Stimulated activated CD4-positive, alpha-beta T cell treated with anti-CD3 and anti-CD28 coated beads, Interleukin-15, amount 100 ng/mL, for 24 hours (primary cell): Measurements from ENCODE around the gene CYSRT1.

Source experiments
- DNase-seq: peaks from one replicate; pipeline ENCODE4 v3.0.0-alpha.2; 2020

Gene CYSRT1

DNA sequence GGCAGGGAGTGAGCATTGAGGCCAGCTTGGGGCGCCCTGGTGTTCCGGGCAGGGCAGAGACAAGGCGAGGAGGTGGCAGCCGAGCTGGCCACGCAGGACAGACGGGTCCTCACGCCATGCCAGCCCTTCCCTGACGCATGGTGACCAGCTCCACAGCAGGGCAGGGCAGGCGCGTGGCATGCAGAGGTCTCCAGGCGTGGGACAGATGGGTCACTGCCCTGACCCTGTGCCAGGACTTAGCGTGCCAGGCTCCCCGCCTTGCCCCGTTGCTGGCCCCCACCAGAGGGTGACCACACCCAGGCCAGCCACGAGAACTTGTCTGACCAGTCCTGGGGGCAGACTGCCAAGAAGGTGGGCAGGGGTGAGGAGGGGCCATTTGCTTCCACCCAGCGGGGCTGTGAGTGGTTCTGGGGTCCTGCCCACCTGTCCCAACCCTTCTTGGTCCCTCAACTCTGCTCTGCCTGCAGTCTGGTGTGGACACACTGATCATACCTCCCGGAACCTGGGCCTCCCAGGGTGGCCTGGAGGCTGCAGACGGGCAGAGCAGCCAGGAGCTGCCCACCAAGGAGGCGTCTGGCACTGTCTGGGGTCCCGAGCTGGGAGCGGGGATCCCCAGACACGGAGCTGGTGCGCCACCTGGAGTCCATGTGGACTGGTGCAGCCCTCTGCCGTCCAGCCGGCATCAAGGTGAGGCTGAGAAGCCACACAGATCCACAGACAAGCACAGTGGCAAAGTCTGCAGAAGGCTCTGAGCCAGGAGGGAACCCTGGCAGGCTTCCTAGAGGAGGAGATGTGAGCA, 2.3 kb downstream of the CYSRT1 start, which contains the start of gene RNF224:
Gene RNF224 (plus strand): TSS at position 449 of the 799 bp plus-strand sequence. CDS start 834 bp downstream, outside the sequence.
- DNase-seq, result peak; percentile 89

DNA sequence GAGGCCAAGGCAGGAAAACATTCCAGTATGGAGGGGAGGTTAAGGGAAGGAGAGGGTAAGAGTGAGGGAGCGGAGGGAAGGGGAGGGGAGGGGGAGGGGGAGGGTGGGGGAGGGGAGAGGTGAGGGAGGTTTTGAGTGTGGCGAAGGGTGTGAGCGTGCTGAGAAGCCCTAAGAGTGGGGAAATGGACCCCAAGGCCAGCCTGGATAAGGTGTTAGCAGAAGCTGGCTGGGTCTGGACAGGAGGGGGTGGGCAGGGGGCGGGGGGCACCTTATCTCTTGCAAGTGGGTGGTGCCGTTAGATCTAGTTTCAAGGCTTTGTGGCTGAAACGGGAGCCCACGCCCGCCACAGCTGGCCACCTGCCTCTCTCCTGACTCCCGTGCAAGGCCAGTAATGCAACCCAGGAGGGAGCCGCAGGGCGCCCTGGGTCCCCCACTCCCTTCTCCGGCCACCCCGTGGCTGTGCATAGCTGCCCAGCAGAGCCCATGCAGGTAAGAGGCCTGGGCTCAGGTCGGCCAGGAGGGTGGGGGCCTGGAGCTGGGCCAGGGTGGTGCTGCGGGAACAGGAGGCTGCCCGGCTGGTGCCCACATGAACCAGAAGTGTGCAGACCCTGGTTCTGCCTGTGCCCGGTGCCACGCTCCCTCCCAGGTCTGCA, 3.0 kb downstream of the CYSRT1 start:
- DNase-seq, result no peak

DNA sequence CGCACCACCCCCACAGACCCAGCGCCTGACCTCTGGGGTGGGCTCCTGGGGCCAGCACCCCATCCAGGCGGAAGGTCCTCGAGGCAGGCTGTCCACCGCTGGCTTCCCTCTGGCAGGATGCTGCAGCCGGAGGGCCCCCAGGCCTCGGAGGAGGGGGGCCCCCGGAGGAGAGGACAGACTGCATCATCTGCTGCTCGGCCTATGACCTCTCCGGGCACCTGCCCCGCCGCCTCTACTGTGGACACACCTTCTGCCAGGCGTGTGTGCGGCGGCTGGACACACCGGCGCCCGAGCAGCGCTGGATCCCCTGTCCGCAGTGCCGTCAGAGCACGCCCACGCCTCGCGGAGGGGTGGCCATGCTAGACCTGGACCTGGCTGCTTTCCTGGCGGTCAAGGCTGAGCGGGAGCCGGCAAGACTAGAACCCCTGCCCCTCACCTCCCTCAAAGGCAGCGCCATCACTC, 3.6 kb downstream of the CYSRT1 start:
- no peak for DNase-seq

DNA sequence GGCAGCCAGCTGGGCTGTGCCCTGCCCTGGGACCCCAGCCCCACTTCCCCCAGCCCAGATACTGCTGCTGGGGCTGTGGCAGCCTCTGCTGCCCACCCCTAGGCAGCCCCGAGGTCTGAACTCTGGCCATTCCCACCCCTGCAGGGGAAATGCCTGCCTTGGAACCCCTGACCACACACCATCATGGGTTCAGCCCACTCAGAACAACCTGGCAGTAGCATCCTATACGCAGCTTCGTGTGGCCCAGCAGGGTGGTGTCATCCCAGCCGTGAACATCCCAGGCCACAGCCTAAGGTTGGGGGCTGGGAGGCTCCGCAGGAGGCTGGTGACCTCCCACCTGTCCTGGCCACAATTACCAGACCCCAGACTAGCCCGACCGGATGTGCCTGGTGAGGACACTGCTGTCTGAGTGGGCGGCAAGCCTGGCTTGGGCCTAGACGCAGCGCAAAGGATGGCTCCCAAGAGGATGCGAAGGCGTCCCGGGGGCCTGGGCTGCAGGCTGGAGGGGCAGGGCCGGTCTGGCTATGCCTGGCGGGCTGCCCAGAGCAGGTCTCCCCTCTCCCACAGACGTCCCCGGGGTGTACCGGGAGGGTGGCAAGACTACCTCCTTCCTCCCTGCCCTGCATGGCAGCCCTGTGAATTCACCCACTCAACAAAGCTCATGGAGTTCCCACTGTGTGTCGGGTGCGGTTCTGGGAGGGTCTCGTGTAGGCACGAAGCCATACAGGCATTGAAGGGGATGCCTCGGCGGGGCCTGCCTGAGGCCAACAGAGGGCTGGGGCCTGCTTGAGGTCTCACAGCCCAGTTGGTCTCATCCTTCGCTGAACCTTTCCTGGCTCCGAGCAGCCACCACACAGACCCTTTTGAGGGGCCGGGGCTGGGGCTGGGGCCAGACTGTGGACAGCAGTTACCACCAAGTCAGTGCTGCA, 4.3 kb downstream of the CYSRT1 start:
- DNase-seq, result no peak

DNA sequence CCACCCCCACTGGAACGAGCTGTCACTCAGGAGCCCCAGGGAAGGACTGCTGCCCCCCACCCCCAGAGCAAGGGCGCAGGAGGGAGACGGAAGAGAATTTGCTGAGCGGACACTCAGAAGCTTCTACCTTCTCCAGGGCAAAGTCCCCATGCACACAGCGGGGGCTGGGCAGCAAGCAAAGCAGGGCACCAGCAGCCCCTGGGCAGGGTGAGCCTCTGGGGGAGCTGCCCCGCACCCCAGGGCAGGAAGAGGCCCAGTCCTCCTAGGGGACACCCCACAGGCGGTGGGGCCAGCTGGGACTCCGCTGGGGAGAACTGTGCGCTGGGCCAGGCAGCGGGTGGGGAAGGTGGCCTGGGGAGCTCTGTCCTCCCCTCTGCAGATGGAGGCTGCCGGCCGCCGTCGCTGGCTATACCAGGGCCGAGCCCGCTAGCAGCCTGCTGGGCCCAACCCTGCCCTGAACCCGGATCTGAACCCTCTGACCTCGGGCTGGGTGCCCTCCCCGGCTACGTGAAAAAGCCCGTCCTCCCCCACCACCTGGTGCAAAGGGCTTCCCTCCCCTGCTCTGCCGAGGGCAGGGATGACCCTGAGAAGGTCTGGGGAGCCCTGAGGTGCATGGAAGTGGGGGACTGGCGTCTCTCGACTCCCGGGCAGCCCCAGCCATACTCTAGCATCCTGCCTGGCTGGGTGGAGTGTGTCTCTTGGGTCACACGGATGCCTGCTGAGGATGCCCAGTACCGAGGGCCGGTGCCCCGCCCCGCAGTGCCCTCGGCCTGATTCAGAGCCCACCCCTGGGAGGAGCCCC, 5.1 kb downstream of the CYSRT1 start:
- DNase-seq, result no peak

DNA sequence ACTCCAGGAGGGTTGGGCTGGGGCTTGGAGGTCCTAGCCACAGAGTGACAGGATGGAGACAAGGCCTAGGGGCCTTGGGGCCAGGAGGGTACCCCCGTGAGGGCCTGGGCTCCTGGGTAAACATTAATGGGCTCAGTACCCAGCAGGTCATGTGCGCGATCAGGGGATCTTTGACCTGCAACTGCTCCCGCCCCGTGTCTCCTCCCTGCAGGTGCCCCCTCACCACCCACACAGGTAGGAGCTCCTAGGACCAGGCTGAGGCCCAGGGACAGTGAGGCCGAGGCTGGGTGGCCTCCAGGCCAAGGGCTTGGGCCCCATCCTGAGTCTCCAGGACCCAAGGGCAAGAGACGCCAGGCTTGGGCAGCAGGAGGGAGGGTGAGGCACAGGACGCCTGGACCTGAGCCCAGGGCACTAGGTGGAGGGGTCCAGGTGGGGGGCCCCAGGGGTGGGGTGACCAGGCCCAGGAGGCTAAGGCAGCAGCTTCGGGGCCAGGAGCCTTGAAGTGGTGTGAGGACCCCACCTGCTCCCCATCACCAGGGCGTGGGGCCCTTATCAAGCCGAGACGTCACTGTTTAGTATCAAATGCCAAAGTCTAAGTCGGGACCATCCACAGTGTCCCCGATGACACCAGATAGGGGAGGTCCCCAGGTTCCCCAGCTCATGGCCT, 5.9 kb downstream of the CYSRT1 start, which contains the start of gene SLC34A3:
Gene SLC34A3 (plus strand): TSS at position 197 of the 667 bp plus-strand sequence. CDS start 802 bp downstream, outside the sequence.
- no peak for DNase-seq

DNA sequence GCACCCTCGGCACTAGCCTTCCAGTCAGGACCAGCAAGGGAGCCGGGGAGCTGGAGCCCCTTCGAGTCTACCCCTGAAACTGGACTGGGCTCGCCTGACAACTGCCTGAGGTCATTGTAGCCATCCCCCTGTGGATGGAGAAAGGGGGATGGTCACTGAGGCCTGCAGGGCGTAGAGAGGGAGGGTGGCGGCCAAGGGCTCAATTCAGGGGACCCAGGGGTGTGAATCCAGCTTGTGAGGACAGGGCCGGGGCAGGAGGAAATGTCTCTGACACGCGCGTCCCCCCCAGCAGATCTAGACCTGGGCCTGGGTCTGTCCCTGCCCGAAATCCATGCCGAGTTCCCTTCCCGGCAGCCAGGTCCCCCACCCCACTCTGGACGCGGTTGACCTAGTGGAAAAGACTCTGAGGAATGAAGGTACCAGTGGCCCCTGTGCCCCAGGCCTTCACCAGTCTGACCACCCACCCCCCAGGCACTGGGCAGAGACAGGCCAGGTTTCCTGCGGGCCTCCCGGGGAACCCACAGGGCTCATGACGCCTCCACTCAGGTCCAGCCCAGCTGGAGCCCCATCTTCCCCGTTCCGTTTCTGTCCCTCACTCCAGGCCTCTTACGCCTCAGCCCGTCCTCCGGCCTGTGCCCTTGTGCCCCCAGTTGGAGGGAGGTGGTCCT, 6.5 kb downstream of the CYSRT1 start:
- DNase-seq, result no peak

DNA sequence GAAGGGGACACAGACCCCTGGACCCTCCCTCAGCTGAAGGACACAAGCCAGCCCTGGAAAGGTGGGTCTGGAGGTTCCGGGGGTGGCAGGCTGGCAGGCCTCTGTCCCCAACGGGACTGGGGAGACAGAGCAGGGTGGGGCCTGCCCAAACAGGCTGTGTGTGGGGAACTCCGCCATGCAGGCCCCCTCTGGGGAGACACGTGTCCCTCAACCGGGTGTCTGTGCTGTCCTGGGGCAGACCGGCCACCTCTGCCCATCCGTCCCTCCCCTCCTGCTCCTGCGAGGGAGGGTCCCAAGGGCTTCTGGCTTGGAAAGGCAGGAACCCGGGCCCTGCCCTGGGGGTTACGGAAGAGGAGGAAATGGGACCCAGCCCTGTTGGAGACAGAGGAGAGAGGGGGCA, 7.1 kb downstream of the CYSRT1 start:
- no peak for DNase-seq

DNA sequence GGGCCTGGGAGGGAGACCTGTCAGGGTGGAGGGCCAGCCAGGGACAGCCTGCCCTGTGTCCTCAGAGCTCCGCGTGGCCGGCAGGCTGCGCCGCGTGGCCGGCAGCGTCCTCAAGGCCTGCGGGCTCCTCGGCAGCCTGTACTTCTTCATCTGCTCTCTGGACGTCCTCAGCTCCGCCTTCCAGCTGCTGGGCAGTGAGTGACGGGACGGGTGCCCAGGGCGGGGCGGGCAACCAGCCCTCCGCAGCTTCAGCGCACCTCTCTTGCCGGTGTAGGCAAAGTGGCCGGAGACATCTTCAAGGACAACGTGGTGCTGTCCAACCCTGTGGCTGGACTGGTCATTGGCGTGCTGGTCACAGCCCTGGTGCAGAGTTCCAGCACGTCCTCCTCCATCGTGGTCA, 7.5 kb downstream of the CYSRT1 start:
- DNase-seq, result no peak

DNA sequence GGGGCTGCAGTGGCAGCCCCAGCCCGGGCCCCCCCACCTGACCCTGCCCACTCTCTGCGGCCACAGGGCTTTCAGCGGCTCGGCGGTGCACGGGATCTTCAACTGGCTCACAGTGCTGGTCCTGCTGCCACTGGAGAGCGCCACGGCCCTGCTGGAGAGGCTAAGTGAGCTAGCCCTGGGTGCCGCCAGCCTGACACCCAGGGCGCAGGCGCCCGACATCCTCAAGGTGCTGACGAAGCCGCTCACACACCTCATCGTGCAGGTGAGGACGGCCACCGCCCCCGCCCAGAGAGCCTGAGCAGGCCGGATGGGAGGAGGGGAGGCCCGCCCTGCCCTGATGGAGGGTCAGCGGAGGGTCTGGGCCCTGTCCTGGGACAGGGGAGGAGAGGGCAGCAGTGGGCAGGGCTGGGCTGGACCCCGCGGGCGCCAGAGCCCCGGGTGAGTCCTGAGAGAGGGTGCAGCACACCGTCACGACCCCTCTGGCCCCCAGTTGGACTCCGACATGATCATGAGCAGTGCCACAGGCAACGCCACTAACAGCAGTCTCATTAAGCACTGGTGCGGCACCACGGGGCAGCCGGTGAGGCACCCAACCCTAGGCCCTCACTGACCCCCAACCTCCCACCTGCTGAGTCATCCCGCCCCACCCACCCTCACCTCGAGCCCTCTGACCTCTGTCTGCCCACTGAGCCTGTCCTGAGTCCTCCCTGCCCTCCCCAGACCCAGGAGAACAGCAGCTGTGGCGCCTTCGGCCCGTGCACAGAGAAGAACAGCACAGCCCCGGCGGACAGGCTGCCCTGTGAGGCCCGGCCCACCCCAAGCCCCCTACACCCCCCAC, 8.4 kb downstream of the CYSRT1 start:
- DNase-seq, result no peak

DNA sequence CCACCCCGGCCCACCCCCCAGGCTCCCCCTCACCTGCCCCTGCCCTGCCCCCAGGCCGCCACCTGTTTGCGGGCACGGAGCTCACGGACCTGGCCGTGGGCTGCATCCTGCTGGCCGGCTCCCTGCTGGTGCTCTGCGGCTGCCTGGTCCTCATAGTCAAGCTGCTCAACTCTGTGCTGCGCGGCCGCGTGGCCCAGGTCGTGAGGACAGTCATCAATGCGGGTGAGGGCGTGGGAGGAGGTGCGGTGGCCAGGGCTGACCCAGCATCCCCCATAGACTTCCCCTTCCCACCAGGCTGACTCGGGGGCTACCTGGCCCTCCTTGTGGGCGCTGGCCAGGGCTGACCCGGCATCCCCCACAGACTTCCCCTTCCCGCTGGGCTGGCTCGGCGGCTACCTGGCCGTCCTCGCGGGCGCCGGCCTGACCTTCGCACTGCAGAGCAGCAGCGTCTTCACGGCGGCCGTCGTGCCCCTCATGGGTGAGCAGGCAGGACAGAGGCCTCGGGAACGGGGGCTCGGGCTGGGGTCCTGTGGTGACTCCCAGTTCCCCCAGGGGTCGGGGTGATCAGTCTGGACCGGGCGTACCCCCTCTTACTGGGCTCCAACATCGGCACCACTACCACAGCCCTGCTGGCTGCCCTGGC, 9.2 kb downstream of the CYSRT1 start:
- no peak for DNase-seq

DNA sequence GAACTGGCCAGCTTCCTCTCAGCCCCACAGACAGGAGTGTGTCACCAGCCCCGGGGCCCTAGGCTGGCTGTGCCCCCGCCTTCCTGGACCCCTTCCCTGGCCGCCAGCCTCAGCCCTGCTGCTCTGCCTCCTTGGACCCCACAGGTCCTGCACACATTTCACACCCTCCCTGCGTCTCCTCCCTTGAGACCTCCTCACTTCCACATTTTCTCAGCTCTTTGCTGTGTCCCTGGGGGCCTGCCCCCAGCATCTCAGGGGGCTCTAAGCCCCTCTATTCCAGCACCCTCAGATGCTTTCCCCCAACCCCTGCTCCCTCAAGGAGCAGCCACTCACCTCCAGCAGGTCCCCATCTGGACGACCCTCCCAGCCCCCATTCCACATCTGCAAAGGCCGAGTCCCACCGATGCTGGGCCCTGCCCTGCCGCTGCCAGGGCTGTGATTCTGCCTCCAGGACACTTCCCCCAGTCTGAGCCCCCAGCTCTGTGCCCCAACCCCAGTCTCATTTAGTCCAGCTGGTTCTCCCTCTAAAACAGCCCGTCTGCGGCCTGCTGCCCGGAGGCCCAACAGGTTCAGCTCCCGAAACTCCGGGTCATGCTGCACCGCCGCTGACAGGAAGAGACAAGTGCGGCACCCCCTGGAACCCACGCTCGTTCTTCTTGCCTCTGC, 9.9 kb downstream of the CYSRT1 start:
- DNase-seq, result no peak

DNA sequence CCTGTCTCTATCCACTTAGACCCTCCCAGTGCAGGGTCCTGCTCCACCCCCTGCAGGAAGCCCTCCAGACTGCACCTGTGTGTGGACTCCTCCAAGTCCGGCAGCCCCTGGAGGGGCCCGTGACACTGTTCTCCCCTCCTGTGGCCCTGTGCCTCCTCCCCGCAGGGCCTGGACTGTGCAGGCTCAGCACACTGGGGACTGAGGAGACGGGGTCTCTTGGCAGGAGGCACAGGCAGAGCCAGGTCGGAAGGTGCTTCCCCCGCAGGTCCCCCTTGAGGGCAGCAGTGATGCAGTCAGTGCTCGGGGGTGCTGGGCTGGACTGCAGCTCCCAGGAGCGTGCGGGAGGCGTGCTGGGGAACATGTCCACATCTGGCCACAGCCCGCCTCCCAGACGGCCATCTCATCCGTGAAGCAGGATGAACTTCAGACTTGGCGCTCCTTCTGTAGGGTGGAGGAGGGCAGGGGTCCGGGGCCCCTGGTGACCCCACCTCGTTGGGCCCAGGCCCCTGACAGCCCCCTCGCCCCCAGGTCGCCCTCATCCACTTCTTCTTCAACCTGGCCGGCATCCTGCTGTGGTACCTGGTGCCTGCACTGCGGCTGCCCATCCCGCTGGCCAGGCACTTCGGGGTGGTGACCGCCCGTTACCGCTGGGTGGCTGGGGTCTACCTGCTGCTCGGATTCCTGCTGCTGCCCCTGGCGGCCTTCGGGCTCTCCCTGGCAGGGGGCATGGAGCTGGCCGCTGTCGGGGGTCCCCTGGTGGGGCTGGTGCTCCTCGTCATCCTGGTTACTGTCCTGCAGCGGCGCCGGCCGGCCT, 10.7 kb downstream of the CYSRT1 start:
- no peak for DNase-seq

DNA sequence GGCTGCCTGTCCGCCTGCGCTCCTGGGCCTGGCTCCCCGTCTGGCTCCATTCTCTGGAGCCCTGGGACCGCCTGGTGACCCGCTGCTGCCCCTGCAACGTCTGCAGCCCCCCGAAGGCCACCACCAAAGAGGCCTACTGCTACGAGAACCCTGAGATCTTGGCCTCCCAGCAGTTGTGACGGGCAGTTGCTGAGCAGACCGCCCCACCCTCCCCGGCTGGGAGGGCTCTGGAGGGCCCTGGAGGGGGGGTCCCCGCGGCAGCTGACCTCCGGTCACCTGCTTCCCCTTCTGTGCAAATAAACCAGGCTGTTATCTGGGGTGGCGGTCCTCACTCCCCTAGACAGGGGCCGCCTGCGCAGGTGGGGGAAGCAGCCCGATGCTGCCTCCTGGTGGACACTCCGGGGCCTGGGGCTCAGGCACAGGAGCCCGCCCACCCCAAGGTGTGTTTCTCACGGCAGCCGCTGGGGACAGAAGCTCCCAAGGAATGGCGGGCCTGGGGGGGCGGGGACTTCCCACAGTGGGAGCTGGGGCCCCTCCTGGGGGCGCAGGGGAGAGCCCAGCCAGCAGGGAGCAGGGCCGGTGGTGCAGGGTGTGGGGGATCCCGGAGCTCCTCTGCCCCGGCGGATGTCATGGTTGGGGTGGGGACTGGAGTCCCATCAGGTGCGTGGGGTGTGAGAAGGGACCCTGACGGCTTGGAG, 11.4 kb downstream of the CYSRT1 start:
- peak; percentile 95 for DNase-seq

DNA sequence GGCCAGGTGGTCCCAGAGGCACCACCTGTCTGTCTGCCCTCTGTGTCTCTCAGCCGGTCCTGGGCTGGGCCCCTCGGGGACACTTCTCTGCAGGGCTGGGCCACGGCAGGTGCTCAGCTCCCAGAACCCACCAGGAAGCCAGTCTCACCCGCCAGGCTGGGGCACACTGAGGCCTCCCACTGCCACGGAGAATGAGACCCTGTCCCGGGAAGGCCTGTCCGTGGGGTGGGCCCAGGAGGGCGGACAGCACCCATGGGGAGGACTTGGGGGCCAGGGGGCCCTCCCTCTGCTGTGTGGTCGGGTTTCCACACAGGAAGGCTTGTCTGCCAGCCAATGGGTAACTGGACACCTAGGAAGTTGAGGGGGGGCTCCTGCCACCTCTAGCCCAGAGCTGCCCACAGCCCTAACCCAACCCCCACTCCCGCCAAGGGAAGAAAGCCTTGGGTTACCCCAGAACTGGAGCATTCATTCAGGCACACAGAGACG, 12.0 kb downstream of the CYSRT1 start:
- DNase-seq, result no peak

DNA sequence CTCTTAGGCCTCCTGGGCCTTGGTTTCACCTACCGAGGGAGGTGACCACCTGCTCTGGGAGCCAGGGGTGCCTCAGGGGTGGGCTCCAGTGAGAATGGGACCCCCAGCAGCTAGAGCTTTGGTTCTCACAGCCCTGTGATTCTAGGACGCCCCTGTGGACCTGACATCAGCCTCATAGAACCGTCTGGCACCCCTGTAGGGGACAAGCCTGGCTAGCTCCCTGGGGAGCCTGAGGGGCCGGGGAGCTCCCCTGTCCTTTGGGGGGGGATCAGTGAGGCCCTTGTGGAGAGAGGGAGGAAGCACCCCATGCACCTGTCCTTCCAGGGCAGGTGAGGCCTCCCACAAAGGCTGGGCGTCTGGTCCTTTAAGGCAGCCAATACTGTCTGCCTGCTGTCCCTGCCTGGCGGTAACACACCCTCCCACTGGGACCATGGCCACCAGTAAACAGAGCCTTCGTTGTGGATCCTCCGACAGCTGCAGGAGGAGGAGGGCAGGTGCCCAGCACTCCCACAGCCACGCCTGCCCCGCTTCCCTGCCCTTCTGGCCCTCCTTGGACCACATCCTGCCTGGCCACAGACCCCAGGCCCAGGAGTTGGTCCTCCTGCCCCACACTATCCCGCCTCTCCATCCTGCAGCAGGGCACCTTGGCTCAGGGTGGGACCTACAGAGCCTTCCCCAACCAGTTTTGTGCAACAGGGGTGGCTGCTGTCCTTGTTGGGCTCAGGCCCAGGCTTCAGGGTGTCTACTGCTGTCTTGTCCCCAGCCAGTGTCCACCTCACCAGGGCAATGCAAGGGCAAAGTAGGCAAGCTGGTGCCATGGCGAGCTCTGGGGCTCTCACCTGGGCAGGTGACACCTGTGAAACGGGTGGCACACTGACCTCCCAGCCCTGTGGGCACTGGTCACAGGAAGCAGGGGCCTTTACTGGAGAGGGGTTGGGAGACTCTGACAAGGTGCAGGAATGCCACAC, 13.1 kb downstream of the CYSRT1 start:
- no peak for DNase-seq
